Measurements from ENCODE around the gene IL1RAPL1.

The IL1RAPL1 gene

DNA sequence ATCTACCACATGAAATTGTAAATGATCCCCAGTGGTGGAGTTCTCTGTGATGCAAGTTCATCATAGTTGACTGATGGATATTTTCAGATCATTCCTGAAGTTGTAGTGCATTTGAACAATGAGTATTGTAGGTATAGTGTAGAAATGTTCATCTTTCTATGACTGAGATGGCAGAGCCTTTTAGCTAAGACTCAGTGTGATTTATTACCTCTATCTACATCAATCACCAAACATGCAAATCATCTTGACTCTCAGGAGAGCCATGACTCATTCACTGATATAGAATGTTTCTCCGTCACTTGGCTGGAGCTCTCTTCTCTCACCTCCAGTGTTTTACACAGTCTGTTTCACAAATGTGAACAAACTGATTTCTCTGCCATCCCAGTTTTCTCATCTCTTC lies 392.6 kb downstream of the IL1RAPL1 start:
- no peak for DNase-seq (ENCODE audit: low read depth)

GRCh38 chrX:28981952-28982351 lies 394.7 kb downstream of the IL1RAPL1 start:
- DNase-seq (ENCODE audit: low read depth) = no peak

GRCh38 chrX:28988246-28988645 lies 401.0 kb downstream of the IL1RAPL1 start:
- no peak for DNase-seq (ENCODE audit: low read depth)

- no peak for DNase-seq (ENCODE audit: low read depth)
Measured at GRCh38 chrX:28997706-28998463, 410.6 kb downstream of the IL1RAPL1 start.

GRCh38 chrX:28998609-28999135 lies 411.4 kb downstream of the IL1RAPL1 start:
- DNase-seq (ENCODE audit: low read depth) = no peak

- no peak for DNase-seq (ENCODE audit: low read depth)
Measured at GRCh38 chrX:29012867-29013266, 425.6 kb downstream of the IL1RAPL1 start.

GRCh38 chrX:29023207-29023606 lies 436.0 kb downstream of the IL1RAPL1 start:
- no peak for DNase-seq (ENCODE audit: low read depth)

DNA sequence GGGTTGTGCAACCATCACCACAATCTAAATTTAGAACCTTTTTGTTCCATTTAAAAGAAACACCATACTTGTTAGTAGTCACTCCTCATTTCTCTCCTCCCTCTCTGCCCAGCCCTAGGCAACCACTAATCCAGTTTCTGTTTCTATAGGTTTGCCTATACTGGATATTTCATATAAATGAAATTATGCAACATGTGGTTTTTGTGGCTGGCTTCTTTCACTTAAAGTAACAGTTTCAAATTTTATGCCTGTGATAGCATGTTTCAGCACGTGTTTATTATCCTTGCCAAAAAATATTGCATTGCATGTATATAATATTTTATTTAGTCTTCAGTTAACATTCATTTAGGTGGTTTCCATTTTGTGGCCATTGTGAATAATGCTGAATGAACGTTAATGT lies 437.6 kb downstream of the IL1RAPL1 start:
- no peak for DNase-seq (ENCODE audit: low read depth)

DNA sequence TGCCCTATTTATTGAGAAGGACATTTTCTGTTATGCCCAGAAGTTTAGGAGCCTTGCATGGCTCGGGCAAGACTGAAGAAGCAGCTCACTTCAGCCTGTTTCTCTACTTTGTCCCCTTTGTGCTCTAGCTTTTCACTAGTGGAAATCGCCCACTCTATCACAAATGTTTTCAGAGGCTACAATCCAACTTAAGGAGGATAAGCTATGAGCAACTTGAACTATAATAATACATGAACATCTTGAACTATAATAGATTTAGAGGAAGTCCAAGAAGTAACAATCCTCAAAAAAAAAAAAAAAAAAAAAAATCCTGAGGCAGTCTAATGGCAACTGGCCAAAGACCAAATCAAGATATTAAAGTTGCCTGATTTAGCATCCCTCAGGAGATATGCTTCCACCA lies 452.3 kb downstream of the IL1RAPL1 start:
- no peak for DNase-seq (ENCODE audit: low read depth)

DNA sequence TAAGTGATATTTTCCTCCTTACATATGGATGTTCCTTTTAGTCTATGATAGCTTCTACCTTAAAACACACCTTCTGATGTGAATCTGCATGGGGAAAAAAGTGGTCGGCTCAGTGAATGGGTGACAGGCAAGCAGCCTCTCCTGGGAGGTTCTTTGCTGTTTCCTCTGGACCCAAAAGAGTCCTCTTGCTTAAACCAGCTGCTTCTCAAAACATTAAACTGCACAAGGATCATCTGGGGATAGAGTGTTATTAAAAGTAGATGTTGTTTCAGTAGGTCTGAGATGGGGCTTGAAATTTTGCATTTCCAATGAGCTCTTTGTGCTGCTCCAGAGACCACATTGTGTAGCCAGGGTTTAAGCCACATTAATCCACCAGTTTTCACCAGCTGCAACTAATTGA lies 452.9 kb downstream of the IL1RAPL1 start:
- no peak for DNase-seq (ENCODE audit: low read depth)

DNA sequence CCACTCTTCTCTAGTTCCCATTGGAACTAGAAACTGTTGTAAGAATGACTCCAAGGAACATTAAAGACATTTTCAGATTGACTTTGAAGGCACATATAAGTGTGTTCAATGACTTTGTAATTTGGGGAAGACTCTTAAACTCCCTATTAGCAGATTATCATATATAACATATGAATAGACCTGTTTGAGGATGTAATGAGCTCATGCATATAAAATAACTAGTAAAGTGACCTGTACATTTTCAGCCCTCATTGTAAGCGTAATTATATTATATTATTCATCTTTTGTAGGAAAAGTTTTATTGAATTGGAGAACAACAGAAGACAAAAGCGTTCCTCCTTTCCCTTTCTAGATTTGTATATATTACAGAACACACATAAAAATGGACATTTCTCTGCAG lies 455.1 kb downstream of the IL1RAPL1 start:
- DNase-seq (ENCODE audit: low read depth) = no peak

DNA sequence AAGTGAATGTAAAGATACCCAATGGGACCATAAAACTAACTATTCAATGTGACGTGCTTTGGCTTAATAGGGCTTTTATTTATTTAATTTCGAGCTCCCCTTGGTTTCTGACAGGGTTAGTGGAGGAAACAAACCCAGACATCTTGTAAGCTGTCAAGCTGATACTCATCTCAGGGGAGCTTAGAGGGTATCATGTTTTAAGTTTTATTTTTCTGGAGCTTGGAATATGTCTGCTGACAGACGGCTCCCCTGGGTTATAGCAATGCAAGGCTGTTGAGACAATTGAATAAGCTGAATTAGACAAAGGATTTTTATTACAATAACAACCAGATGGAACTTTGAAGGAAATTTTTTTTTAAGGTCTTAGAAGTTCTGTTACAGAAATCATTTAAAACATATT lies 456.5 kb downstream of the IL1RAPL1 start:
- DNase-seq (ENCODE audit: low read depth) = no peak

- no peak for DNase-seq (ENCODE audit: low read depth)
Measured at GRCh38 chrX:29044423-29045184, 457.4 kb downstream of the IL1RAPL1 start.

- DNase-seq (ENCODE audit: low read depth) = no peak
Measured at GRCh38 chrX:29065477-29065876, 478.2 kb downstream of the IL1RAPL1 start.

DNA sequence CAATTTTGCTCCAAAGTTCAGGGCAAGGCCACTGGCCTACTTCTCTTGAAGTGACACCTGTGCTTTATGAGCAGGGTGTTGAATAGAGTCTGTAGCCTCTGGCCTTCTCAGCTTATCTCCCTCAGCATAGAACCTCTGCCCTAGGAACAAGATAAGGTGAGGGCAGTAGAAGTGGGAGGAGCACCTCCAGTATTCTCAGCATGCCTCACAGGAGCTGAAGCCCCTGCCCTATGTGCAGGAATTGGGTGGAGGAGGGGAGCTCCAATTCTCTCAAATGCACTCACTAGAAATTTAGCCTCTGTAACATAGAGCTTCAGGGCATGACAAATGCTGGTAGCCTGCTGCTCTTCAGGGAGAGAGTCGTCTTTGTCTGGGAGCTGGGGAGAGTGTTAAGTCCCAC lies 479.3 kb downstream of the IL1RAPL1 start:
- no peak for DNase-seq (ENCODE audit: low read depth)

- no peak for DNase-seq (ENCODE audit: low read depth)
Measured at GRCh38 chrX:29067351-29067750, 480.1 kb downstream of the IL1RAPL1 start.

DNA sequence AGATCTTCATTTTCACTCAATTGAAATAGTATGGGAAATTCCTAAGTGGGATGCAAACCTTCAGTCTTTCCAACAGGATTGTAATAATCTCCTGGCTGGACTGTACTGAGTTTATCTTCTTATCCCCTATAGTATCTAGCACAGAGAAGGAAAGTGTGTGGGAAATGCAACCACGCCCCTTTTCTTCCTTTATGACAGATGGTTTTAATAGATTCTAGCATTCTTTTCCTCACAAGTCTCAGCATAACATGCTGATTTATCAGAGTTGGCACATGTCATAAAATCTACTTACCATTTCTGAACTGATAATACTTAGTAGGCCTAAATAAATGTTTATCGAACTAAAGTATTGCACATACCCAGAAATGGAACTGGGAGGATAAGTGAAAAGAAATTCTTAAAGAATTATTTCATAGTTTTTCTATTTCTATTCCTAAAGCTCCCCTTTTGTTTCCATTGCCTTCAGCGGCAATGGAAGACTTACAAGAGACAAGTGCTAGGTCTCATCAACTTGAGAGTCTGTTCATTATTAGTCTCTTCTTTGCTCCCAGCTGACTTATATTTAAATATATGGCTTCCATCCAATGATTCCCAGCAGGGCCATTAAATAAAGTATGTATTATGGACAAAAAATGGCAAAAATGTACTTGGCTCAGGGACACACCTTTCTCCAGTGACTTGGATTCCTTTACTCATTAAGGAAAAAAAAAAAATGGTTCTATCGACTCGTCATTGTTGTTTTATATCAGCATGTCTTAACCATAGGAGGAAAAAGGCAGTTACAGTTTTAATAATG lies 484.5 kb downstream of the IL1RAPL1 start:
- DNase-seq (ENCODE audit: low read depth) = no peak

DNA sequence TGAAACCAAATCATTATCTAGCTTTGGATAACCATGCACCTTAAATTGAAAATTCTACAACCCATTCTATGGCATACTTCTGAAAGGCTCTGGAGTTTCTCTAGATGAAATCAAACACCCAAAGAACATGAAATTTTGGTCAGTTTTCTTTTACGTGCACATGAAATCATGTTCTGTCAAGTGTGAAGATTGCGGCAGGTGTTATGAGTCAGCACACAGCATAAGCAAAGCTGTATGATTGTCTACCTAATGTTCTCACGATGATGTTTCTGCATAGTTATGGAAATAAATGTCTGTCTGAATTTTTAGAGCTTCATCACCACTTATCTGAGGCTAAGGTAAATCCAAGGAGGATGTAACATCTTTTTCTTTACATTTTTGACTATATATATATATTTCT lies 495.3 kb downstream of the IL1RAPL1 start:
- DNase-seq (ENCODE audit: low read depth) = no peak

GRCh38 chrX:29083823-29084222 lies 496.6 kb downstream of the IL1RAPL1 start:
- DNase-seq (ENCODE audit: low read depth) = no peak

- DNase-seq (ENCODE audit: low read depth) = no peak
Measured at GRCh38 chrX:29090811-29091210, 503.6 kb downstream of the IL1RAPL1 start.

GRCh38 chrX:29107231-29107630 lies 520.0 kb downstream of the IL1RAPL1 start:
- no peak for DNase-seq (ENCODE audit: low read depth)

DNA sequence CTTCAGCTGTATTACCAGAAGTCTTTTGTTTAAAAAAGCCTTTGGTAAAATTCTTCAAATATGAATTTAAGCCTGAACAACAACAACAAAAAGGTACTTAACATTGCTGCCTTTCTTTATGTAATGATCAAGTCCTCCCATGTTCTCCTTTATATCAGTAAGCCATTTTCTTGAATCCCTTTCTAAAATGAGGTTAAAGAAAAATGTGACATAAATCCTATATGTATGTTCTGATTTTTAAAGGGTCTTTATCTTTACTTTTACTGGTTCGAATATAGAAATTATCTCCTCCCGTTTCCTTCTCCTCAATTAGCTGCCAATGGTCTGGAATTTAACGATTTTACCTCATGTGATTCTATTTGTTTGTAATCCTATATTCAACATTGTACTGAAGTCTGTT lies 522.8 kb downstream of the IL1RAPL1 start:
- DNase-seq (ENCODE audit: low read depth) = no peak

GRCh38 chrX:29113221-29113620 lies 526.0 kb downstream of the IL1RAPL1 start:
- no peak for DNase-seq (ENCODE audit: low read depth)

Measured in activated T-cell treated with anti-CD3 and anti-CD28 coated beads for 24 hours (primary cell).